Nephron (organoid): Measurements from ENCODE around the gene PAPOLA.

Experiments
- H3K27ac Mint-ChIP-seq, 3 experiments: 2 replicates each; pipeline ENCODE4 v1.8.0; 2020; ENCODE audit warnings: mixed read lengths in 3 of 3, mild to moderate bottlenecking in 2 of 3, moderate library complexity in 1 of 3
- H3K27me3 Mint-ChIP-seq: 2 replicates; pipeline ENCODE4 v1.8.0; 2021; ENCODE audit warnings: low read depth, mild to moderate bottlenecking, moderate library complexity, mixed read lengths
- H3K36me3 Mint-ChIP-seq: 2 replicates; pipeline ENCODE4 v1.8.0; 2020; ENCODE audit warnings: low read depth, mixed read lengths
- H3K4me1 Mint-ChIP-seq: 2 replicates; pipeline ENCODE4 v1.8.0; 2020; ENCODE audit warnings: mixed read lengths
- H3K4me3 Mint-ChIP-seq, 3 experiments: 2 replicates each; pipeline ENCODE4 v1.8.0; 2020; ENCODE audit warnings: mild to moderate bottlenecking in 3 of 3, mixed read lengths in 3 of 3, moderate library complexity in 2 of 3
- H3K9me3 Mint-ChIP-seq: 2 replicates; pipeline ENCODE4 v1.8.0; 2020; ENCODE audit warnings: mixed read lengths
- TF ChIP-seq, protein P1 (sequence below), 3 experiments: fragments of 200-600 bp; sonication (generic); IDR thresholded peaks; one replicate each; pipeline ENCODE4 v1.5.0; 2021; ENCODE audit warnings: antibody characterized with exemption in 3 of 3; ENCODE audit not compliant: unreplicated experiment in 3 of 3

PAPOLA gene

DNA sequence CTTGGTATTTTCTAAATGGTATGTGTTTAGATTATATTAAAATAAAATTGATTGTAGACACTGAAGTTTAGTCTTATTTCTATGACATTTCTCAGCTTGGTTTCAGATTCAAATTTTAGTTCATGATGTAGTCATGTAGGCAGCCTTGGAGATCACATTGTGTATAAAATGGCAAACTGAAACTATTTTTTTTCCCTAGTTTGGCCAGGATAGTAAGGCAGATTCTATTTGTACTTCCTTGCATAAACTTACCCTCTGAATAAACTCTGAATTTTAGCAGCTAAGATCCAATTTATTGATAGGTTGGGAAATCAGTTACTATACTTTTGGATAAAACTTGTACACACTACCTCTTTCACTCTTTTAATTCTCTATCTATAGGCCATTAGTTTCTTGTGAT lies 30.4 kb downstream of the PAPOLA start:
- no peak overlapping the region for H3K4me3 Mint-ChIP-seq
- H3K36me3 Mint-ChIP-seq: peaks cover 49% of the 10 kb centered on the region
- no peak overlapping the region for H3K27ac Mint-ChIP-seq
- H3K27me3 Mint-ChIP-seq: no peaks in the 10 kb centered on the region
- H3K9me3 Mint-ChIP-seq: no peaks in the 10 kb centered on the region
- H3K4me1 Mint-ChIP-seq: no peaks in the 10 kb centered on the region
- TF ChIP-seq, protein P1, sequence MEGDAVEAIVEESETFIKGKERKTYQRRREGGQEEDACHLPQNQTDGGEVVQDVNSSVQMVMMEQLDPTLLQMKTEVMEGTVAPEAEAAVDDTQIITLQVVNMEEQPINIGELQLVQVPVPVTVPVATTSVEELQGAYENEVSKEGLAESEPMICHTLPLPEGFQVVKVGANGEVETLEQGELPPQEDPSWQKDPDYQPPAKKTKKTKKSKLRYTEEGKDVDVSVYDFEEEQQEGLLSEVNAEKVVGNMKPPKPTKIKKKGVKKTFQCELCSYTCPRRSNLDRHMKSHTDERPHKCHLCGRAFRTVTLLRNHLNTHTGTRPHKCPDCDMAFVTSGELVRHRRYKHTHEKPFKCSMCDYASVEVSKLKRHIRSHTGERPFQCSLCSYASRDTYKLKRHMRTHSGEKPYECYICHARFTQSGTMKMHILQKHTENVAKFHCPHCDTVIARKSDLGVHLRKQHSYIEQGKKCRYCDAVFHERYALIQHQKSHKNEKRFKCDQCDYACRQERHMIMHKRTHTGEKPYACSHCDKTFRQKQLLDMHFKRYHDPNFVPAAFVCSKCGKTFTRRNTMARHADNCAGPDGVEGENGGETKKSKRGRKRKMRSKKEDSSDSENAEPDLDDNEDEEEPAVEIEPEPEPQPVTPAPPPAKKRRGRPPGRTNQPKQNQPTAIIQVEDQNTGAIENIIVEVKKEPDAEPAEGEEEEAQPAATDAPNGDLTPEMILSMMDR (IDR thresholded peaks at IDR 0.05; ENCODE audit: unreplicated experiment in 3 of 3): no peak

DNA sequence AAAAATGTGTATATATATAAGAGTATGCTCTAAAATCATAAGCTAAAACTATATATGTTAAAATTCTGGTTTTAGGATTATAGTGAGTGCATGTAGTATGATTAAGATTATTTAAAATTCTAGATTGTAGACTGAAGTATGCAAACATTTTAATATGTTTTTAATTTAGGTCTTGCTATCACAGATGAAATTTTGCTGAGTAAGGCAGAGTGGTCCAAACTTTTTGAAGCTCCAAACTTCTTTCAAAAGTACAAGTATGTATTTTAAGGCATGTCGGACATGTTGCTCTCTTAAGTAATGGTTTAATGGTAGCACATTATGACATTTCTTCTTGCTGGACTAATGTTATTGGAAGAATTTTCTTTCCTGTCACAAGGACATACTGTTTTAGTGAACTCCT lies 34.6 kb downstream of the PAPOLA start:
- Mint-ChIP-seq H3K27me3 (no peaks in the 10 kb centered on the region), H3K27ac (no peak overlapping the region), H3K4me1 (no peaks in the 10 kb centered on the region), H3K4me3 (no peak overlapping the region), H3K9me3 (no peaks in the 10 kb centered on the region), H3K36me3 (peaks cover 47% of the 10 kb centered on the region)
- TF ChIP-seq, protein P1 (IDR thresholded peaks at IDR 0.05; ENCODE audit: unreplicated experiment in 3 of 3): no peak

DNA sequence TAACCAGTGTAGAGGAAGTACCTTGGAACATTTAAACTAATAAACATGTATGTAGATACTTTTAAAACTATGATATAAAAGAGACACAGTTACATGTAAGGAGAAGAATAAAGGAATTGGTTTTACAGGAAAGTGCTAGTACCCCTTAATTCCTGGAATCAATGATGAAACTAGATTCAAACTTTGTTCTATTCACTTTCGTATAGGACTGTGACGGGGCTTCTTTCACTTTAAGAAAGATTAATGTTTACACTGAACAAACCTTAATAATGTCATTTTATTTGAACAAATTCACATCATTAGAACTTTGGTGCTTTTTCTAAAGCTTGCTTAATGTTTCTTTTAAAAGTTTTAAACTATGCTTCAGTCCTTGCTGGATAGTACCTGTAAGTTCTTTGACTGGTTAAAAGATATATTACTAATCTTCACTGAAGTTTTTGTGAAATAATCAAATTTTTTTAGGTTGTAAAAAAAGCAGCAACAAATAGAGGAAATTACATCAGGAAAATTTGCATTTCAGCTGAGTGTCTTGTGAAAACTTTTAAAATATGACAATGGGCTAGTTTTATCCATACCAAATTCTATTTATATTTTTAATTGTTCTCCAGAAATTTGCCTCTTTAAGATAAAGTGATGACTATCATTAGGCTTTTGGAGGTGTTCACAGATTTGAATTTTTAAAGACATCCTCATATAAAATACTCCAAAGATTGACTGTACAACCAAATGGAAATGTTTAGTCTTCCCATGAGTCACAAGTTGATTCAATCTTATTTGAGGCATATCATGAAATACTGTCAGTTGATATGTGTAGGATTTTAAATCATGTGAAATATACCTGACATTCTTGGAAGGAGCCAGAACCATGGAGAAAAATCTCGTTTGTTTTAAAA lies 36.2 kb downstream of the PAPOLA start:
- Mint-ChIP-seq H3K9me3 (no peaks in the 10 kb centered on the region), H3K27ac (peak overlapping the region in 2 of 3 experiments; percentile 56 to 63), H3K4me3 (no peak overlapping the region), H3K4me1 (no peaks in the 10 kb centered on the region), H3K36me3 (peaks cover 38% of the 10 kb centered on the region), H3K27me3 (no peaks in the 10 kb centered on the region)
- TF ChIP-seq, protein P1 (IDR thresholded peaks at IDR 0.05; ENCODE audit: unreplicated experiment in 3 of 3): no peak

DNA sequence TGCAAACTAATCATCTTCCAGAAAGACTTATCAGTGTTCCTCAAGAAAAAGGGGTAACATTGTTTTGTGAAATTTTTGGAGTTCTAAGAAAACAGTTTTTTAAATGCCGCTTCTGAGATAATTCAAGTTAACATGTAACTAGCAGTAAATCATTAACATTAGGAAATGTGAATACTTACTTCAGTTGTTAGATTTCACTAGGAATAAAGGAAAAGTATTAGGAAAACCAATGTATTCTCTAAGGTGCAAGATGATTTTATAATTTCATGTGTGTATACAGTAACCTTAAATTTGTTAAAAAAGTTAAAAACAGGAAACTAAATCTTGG lies 36.8 kb downstream of the PAPOLA start:
- Mint-ChIP-seq H3K4me1 (no peaks in the 10 kb centered on the region), H3K27me3 (no peaks in the 10 kb centered on the region), H3K27ac (peak overlapping the region in 2 of 3 experiments; percentile 56 to 63), H3K9me3 (no peaks in the 10 kb centered on the region), H3K4me3 (no peak overlapping the region), H3K36me3 (peaks cover 38% of the 10 kb centered on the region)
- TF ChIP-seq, protein P1 (IDR thresholded peaks at IDR 0.05; ENCODE audit: unreplicated experiment in 3 of 3): no peak

DNA sequence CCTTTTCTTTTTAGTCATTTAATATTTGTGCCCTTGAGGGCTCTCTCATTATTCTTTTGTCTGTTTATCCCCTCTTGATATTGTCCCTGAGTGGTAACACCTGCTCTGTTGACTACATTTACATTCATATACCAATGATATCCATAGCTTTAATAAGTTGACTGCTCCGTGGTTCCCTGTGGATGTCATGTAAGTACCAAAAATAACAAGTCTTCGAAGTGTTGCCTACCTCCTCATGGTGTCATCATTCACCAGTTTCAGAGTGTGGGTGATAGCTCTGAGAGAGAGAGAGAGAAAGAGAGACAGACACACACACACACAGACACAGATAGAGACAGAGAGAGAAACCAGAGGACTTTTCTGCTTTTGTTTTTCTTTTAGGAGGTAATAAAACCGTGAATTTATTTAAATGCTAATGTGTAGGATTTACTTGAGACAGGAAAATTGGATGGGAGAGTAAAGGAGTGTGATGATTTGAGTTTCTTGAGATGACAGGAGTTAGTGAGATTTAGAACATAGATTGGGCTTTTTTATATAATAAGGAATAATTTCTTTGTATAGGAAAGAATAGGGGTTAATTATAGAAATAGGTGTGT lies 52.2 kb downstream of the PAPOLA start:
- TF ChIP-seq, protein P1 (IDR thresholded peaks at IDR 0.05; ENCODE audit: unreplicated experiment in 3 of 3): no peak
- no peaks in the 10 kb centered on the region for H3K27me3 Mint-ChIP-seq
- no peak overlapping the region for H3K4me3 Mint-ChIP-seq
- no peak overlapping the region for H3K27ac Mint-ChIP-seq
- H3K4me1 Mint-ChIP-seq: no peaks in the 10 kb centered on the region
- H3K36me3 Mint-ChIP-seq: peaks cover 60% of the 10 kb centered on the region
- H3K9me3 Mint-ChIP-seq: no peaks in the 10 kb centered on the region
